Measurements from ENCODE around the gene ARHGEF10L.
A peak's percentile ranks its signal among the peaks of the same experiment; 100 is the strongest.

The ARHGEF10L gene

DNA sequence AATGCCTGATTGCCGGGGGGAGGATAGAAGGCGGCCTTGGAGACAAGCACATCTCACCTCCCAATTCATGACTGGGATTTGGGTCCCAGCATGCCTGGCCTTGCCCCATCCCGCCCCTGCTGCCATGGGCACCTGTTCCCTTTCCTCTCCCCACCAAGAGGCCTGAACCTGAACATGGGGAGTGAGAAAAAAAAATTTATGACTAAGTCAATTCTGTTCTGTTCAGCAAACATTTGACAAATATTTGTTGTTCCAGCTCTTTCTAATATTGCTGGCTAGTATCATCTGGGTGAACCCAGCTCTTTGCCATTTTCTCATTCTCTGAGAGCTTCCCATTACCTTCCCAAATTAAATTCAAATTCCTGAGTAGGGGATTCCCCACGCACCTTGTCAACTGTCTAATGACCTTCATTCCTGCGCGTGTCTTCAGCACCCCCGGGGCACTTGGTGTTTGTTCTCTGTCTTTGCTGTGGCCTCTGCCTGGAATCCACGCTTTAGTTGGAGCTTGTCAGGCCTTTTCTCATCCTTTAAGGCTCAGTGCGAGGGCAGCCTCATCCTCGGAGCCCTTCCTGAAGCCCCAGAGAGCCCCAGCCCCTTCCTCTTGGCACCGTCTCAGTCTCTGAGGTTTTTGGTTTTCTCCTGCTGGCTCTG is 42.8 kb downstream of the ARHGEF10L start:
- TF ChIP-seq GATA3 (IDR thresholded peaks at IDR 0.05; ENCODE audit: low read depth, low read length), result no peak
- no peak for TF ChIP-seq GATA2 (IDR thresholded peaks at IDR 0.05; ENCODE audit: low read depth, low read length)

DNA sequence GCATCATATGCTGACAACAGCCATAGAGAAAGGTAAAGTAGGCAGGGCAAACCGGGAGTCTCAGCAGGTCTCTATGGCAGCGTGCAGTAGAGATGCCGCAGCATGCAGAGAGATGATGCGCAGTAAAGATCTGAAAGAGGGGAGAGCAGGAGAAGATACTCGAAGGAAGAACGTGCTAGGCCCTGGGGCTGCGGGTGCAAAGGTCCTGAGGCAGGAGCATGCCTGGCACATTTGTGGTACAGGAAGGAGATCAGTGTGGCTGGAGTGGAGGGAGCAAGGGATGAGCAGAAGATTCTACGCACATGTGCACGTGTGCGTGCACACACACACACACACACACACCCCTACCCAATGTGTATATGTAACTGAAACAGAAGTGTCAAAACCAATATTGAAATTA is 45.0 kb downstream of the ARHGEF10L start:
- TF ChIP-seq GATA2 (IDR thresholded peaks at IDR 0.05; ENCODE audit: low read depth, low read length), result no peak
- no peak for TF ChIP-seq GATA3 (IDR thresholded peaks at IDR 0.05; ENCODE audit: low read depth, low read length)

DNA sequence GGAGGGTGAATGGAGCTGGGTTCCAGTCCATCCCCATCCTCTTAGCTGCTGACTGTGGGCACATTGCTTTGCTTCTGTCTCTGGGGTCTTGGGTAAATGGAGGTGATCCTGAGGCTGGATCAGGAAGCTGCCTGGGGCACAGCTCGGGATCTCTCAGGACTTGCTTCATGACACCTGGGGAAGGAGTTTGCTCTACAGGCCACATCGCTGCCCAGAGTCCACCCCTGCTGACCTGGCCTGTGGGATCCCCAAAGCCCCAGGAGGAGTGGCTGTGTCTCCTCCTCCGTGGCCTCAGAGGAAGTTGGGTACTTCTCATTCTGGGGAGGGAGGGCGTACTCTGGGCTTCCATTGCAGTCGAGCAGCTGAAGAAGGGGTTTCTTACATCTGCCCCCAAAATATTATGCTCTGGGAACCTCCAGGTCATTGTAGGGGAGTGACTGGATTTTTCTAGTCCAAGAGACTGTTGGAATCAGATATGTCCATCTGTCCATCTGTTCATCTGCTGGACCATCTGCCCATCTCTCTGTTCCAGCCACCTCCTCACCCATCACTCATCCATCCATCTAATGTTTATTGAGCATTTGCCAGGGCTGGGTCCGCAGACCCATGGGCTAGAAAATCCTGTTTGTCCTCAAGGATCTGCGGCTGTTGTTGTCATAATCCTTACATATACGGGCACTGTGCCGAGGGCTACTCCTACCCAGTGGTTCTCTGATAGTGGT is 45.9 kb downstream of the ARHGEF10L start:
- TF ChIP-seq GATA3 (IDR thresholded peaks at IDR 0.05; ENCODE audit: low read depth, low read length) (no peak), GATA2 (IDR thresholded peaks at IDR 0.05; ENCODE audit: low read depth, low read length) (no peak)

GRCh38 chr1:17586172-17586964 is 46.9 kb downstream of the ARHGEF10L start:
- TF ChIP-seq GATA3 (IDR thresholded peaks at IDR 0.05; ENCODE audit: low read depth, low read length), result no peak
- TF ChIP-seq GATA2 (IDR thresholded peaks at IDR 0.05; ENCODE audit: low read depth, low read length), result no peak

GRCh38 chr1:17587693-17588047 is 48.2 kb downstream of the ARHGEF10L start:
- TF ChIP-seq GATA2 (IDR thresholded peaks at IDR 0.05; ENCODE audit: low read depth, low read length), result no peak

- TF ChIP-seq GATA2 (IDR thresholded peaks at IDR 0.05; ENCODE audit: low read depth, low read length) (peak; percentile 95), GATA3 (IDR thresholded peaks at IDR 0.05; ENCODE audit: low read depth, low read length) (no peak)
Measured at GRCh38 chr1:17588048-17588871, 48.8 kb downstream of the ARHGEF10L start.

DNA sequence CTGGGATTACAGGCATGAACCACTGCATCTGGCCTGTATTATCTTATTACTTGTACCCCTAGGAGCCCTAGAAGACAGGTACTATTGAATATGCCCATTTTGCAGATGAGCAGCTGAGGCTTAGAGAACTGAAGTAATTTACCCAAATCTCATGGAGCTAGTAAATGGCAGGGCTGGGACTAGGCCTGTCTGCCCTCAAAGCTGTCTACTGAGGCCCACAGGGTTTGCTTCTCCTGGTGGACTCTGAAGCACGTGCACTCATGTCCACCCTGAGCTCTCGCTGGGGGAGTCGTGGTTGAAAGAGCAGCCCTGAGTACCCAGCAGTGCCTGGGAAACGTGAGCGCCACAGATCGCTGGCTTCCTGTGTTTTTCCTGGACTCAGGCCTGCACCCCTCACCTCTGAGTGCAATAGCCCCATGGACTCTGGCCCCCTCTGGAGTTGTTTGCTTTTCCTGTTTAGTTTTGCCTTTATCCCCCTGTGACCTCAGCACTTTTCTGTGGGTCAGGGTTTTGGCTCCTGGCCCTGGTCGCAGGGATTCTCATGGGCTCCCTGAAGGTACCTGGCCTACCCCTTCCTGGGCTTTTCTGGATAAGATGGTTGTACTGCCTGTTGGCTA is 52.4 kb downstream of the ARHGEF10L start:
- TF ChIP-seq GATA2 (IDR thresholded peaks at IDR 0.05; ENCODE audit: low read depth, low read length) (no peak), GATA3 (IDR thresholded peaks at IDR 0.05; ENCODE audit: low read depth, low read length) (no peak)

DNA sequence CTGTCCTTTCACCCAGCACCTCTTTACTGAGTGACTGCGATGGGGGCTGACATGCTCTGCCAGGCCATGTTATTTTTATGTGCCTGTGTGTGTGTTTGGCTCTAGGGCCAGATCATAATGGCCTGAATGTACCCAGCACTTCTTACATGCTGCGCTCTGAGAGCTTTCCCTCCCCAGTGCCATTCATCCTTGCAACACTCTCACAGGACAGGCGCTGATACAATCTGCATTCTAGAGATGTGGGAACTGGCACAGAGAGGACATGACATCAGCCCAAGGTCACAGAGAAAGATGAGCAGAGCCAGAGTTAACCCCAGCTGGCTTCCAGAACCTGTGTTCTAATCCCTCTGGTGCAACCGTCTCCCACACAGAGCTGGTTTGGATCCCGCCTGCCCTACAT is 54.5 kb downstream of the ARHGEF10L start:
- peak; percentile 84; the same call in 1 of the 2 replicates for TF ChIP-seq GATA3 (IDR thresholded peaks at IDR 0.05; ENCODE audit: low read depth, low read length)
- TF ChIP-seq GATA2 (IDR thresholded peaks at IDR 0.05; ENCODE audit: low read depth, low read length), result peak; percentile 94

DNA sequence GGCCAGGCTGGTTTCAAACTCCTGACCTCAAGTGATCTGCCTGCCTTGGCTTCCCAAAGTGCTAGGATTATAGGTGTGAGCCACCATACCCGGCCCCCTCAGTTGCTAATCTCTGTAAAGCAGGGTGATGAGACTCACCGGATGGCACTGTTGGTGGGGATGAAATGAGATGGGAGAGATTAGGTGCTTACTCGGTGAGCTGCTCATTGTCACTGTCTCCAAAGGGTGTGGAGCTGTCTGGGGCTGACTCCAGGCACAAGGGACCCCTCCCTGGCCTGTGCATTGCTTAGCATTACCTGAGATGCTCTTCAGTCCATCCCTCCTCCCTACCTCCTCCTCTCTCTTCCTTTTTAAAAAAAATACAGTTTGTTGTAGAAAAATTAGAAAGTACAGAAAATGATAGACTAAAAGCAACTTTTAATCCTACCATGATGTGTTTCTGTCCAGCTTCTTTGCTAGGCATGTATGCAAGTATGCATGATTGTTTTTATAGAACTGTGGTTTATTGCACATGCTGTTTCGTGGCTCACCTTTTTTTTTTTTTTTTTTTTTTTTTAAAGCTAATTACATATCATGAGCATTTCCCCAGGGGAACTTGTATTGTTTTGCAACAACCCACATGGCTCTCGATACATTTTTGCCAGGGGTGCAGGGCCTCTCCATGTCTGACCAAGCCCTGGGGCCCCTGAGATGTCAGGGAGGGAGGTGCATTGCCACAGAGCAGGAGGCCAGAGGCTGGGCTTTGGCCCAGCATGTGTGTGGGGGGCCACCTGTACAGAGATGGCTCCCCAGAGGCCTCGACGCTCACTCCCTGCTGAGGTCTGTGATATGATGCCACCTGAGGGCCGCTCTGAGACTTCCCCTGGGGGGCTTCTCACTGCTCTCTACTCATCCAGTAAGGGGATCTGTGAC is 55.4 kb downstream of the ARHGEF10L start:
- TF ChIP-seq GATA3 (IDR thresholded peaks at IDR 0.05; ENCODE audit: low read depth, low read length), result no peak
- TF ChIP-seq GATA2 (IDR thresholded peaks at IDR 0.05; ENCODE audit: low read depth, low read length), result peak; percentile 87

- no peak for TF ChIP-seq GATA3 (IDR thresholded peaks at IDR 0.05; ENCODE audit: low read depth, low read length)
- TF ChIP-seq GATA2 (IDR thresholded peaks at IDR 0.05; ENCODE audit: low read depth, low read length), result no peak
Measured at GRCh38 chr1:17595602-17595925, 56.1 kb downstream of the ARHGEF10L start.

DNA sequence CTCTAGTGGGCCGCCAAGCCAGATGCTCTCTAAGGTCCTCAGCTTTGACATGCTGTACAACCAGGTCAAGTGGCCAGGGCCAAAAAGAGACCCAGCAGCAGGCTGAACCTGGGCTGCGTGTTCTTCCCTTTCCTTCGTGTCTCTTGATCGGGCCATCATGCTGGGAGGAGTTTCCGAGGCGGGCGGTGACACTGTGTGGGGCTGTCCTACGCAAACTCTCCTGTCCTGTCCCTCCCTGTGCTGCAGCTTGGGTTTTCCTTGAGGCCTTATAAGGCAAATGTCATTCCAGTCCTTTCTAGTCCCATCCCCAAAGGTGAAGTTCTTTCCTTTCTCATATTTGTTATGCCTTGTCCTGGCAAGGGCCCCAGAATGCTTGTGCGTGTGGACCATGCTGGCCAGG is 56.7 kb downstream of the ARHGEF10L start:
- TF ChIP-seq GATA3 (IDR thresholded peaks at IDR 0.05; ENCODE audit: low read depth, low read length) (no peak), GATA2 (IDR thresholded peaks at IDR 0.05; ENCODE audit: low read depth, low read length) (no peak)

DNA sequence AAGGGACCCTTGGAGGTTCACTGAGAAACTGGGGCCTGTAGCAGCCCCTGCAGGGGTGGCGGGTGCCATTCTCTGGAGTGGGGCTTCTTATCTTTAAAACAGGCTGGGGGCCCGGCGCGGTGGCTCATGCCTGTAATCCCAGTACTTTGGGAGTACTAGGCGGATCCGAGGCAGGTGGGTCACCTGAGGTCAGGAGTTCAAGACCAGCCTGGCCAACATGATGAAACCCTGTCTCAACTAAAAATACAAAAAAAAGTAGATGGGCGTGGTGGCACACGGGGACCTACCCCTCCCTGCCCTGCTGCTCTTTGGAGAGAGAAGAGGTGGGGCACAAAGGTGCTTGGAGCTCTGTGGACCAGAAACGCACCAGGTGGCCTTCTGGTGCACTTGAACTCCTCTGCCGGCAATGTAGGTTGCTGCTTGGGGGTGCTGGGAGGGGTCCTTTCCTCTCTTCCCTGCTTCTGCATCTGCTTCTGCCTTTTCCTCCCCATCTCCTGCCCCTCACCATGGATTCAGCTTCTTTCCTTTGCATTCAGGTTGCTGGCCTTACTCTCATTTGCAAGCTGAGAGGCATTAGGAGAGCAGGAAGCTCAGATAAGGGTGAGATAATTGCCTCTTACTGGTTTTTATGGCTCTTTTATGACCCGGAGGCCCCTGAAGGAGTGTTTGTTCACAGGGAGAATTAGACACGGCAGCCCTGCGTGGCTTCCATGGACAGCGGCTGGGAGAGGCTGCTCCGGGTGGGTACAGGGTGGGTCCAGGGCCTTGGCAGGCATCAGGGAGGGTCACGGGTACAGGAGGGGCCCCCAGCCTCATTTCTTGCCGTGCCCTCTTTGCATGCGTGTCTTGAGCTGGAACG is 57.4 kb downstream of the ARHGEF10L start:
- peak; percentile 72 for TF ChIP-seq GATA2 (IDR thresholded peaks at IDR 0.05; ENCODE audit: low read depth, low read length)
- TF ChIP-seq GATA3 (IDR thresholded peaks at IDR 0.05; ENCODE audit: low read depth, low read length), result no peak

Measured in SH-SY5Y (cell line).